H1 (cell line): ENCODE data around the gene RNF13. TPM values are rescaled to one million over a fixed set of nuclear protein-coding genes. Genes with fewer than 3 reads are reported as not detected.

ENCODE experiments used
- ATF2 ChIP-seq: IDR thresholded peaks from 2 replicates; pipeline ENCODE4 v1.6.1; 2012; ENCODE audit warnings: low read length, inconsistent platforms
- CBX5 ChIP-seq: fragments of 300-800, 300-1000 bp; sonication (generic); IDR thresholded peaks from 2 replicates; pipeline ENCODE4 v1.7.1; 2016; ENCODE audit warnings: antibody characterized with exemption, low read length, low read depth
- CBX8 ChIP-seq: fragments of 300-800, 300-1000 bp; sonication (generic); IDR thresholded peaks from 2 replicates; pipeline ENCODE4 v1.7.1; 2016; ENCODE audit warnings: low read depth, low read length, borderline replicate concordance
- CHD7 ChIP-seq: fragments of 300-600 bp; sonication (generic); IDR thresholded peaks from 2 replicates; pipeline ENCODE4 v1.7.1; 2012; ENCODE audit warnings: low read length, moderate library complexity, mild to moderate bottlenecking, inconsistent platforms; ENCODE audit not compliant: insufficient replicate concordance
- CREB1 ChIP-seq: IDR thresholded peaks from 2 replicates; pipeline ENCODE4 v1.6.1; 2012; ENCODE audit warnings: inconsistent platforms
- GTF2F1 ChIP-seq: IDR thresholded peaks from 2 replicates; pipeline ENCODE4 v1.6.1; 2012; ENCODE audit warnings: low read depth, low read length, improper control_type of control experiment, borderline replicate concordance
- POU5F1 ChIP-seq: IDR thresholded peaks from 2 replicates; pipeline ENCODE4 v1.6.1; 2011; ENCODE audit warnings: low read depth, mild to moderate bottlenecking, low read length, moderate library complexity
- SIRT6 ChIP-seq: IDR thresholded peaks from one replicate; pipeline ENCODE4 v1.7.1; 2012; ENCODE audit warnings: low read length, inconsistent platforms
- SP2 ChIP-seq: IDR thresholded peaks from 2 replicates; pipeline ENCODE4 v1.6.1; 2012; ENCODE audit warnings: mild to moderate bottlenecking, low read length, inconsistent platforms
- TAF7 ChIP-seq: optimal IDR thresholded peaks from 2 replicates; pipeline ENCODE3; 2011; ENCODE audit warnings: low read depth, mild to moderate bottlenecking, inconsistent platforms, low read length, moderate library complexity, borderline replicate concordance
- ZNF274 ChIP-seq: IDR thresholded peaks from 2 replicates; pipeline ENCODE4 v1.7.0; 2012; ENCODE audit warnings: low read length, borderline replicate concordance; ENCODE audit errors: extremely low read depth
- polyA plus RNA-seq, 7 experiments: library from polyadenylated mRNA; depleted of rRNA in 3 of 7; stranded (reverse) in 5 of 7; unstranded in 2 of 7; fragments of >200 nt in 5 of 7; fragments of 200-250 nt in 2 of 7; gene quantifications; 1 replicate in 5 of 7; 2 replicates in 1 of 7; 4 replicates in 1 of 7; pipeline versions ENCODE4 v1.2.1 to v1.2.3, GENCODE V29; 2011 to 2013; ENCODE audit warnings: missing spikeins in 2 of 7, mixed read lengths in 2 of 7
- total RNA-seq: library from RNA; stranded (reverse); fragmentation: NEBNext Ultra II Directional; extraction: Animal tissue kit (Norgen Biotek cat#: 25700); gene quantifications from 2 replicates; pipeline ENCODE4 v1.2.1, GENCODE V29; 2021

Gene RNF13
- total and polyA plus RNA-seq, 2 of the 8 experiments (the other 6 are each of a cell fraction or from before 2014, with no cell fraction given), result 19.4 to 35.4 TPM

GRCh38 chr3:149989307-149989706, 176.3 kb downstream of the RNF13 start (continued):
- no peak for TF ChIP-seq CHD7
- no peak for TF ChIP-seq CBX8
- TF ChIP-seq ZNF274, result no peak
- TF ChIP-seq CREB1, result no peak
- no peak for TF ChIP-seq TAF7
- no peak for TF ChIP-seq POU5F1
- no peak for TF ChIP-seq SIRT6
- TF ChIP-seq GTF2F1, result no peak
- TF ChIP-seq SP2, result no peak
- no peak for TF ChIP-seq ATF2
- TF ChIP-seq CBX5, result no peak
